CD1c-positive myeloid dendritic cell (primary cell): ENCODE results near the gene TRIM22.

Source experiments
- DNase-seq: peaks from one replicate; pipeline ENCODE4 v3.0.0-alpha.2; 2016; ENCODE audit errors: extremely low spot score

TRIM22 gene

DNA sequence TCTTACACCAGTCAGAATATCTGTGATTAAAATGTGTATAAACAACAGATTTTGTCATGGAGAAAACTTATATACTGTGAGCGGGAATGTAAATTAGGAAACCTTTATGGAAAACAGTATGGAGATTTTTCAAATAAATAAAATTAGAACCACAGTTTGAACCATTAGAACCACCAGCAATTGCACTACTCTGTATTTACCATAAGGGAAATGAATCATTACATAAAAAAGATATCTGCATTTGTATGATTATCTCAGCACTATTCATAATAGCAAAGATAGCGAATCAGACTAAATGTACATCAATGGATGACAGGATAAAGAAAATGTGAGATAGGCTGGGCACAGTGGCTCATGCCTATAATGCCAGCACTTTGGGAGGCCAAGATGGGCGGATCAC, 57.0 kb downstream of the TRIM22 start:
- DNase-seq, result no peak

DNA sequence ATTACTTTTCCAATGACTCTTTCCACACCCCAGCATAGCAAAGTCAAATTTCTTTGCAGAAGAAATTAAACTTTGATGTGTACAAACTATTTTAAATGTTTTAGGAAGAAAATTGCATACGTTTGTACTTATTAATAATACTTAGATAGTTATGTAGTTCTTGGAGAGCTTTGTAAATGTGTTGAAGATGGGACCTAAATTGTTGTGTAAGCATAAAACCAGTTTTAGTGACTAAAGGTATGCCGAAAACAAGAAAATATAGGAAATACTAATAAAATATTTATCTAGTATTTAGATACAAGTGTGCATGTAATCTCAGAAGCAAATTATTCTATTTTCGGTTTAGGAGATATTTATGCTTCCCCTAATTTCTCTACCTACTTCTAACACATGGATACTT, 60.2 kb downstream of the TRIM22 start:
- no peak for DNase-seq

DNA sequence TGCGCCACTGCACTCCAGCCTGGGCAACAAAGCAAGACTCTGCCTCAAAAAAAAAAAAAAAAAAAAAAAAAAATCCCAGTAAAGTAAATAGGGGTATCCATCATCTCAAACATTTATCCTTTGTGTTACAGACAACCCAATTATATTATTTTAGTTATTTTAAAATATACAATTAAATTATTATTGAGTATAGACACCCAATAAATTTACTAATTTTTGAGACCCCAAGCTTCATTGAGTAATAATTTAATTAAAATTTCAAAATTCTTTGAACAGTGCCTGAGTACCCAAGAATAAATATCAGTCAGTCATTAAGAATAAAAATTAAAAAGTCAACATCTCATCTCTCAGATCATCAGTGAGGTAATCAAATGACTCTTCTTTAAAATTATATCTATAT, 64.4 kb downstream of the TRIM22 start, which contains the start of gene OR52N4:
TSS of gene OR52N4 (plus strand) at position 301 of the 400 bp plus-strand sequence. CDS start 498 bp downstream, outside the sequence.
- DNase-seq, result no peak
